Nephron progenitor cell (in vitro differentiated cells): ENCODE results near the gene EML1.
"Not testable (repeated sequence)": the region's sequence is repeated elsewhere in the genome, so short reads cannot be mapped to it uniquely, and the experiment has no call there.

ENCODE experiments used
- DNase-seq: peaks from one replicate; pipeline ENCODE4 v3.0.0; 2021
- H3K27ac Mint-ChIP-seq: 2 replicates; pipeline ENCODE4 v1.8.0; 2021; ENCODE audit warnings: mild to moderate bottlenecking, moderate library complexity, mixed read lengths
- H3K27me3 Mint-ChIP-seq: 2 replicates; pipeline ENCODE4 v1.8.0; 2021; ENCODE audit warnings: mild to moderate bottlenecking, low read depth, mixed read lengths; ENCODE audit not compliant: poor library complexity
- H3K36me3 Mint-ChIP-seq: 2 replicates; pipeline ENCODE4 v1.8.0; 2021; ENCODE audit warnings: low read depth, mixed read lengths
- H3K4me1 Mint-ChIP-seq: 2 replicates; pipeline ENCODE4 v1.8.0; 2021; ENCODE audit warnings: mixed read lengths
- H3K4me3 Mint-ChIP-seq: 2 replicates; pipeline ENCODE4 v1.8.0; 2021; ENCODE audit warnings: mild to moderate bottlenecking, moderate library complexity, mixed read lengths
- H3K9me3 Mint-ChIP-seq: 2 replicates; pipeline ENCODE4 v1.8.0; 2021; ENCODE audit warnings: mild to moderate bottlenecking, moderate library complexity, mixed read lengths
- TF ChIP-seq, protein P1 (sequence below): fragments of 200-600 bp; sonication (generic); IDR thresholded peaks from 2 replicates; pipeline ENCODE4 v1.5.0; 2021; ENCODE audit warnings: antibody characterized with exemption

The EML1 gene

DNA sequence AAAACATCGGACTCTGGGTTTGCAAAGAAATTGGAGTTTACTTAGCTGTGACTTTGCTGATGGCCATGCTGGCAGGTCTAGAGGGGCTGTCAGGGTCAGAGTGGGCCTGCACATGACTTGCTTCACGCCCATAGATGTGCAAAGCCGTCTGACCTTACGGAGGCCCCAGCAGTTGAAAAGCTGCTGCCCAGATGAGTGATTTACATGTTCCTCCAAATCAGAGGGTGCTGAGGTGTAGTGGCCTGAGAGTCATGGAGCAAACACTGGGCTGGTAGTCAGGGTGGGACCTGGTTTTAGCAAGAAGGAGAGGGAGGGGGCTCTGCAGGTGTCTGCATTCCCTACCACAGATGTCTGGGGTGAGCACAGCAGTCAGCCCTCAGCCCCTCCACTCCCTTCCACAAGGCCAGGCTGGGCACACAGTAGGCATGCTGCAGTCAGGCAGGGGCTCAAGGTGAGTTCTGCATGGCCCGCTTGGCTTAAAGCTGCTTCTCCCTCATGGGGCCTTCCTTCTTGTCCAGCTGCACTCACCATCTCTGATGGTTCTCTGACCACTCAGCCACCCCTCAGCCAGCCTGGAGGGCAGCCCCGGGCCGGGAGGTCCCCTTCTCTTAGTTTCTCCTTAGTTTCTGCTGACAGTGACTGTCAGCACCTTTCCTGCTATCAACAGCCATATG lies 34.2 kb upstream of the EML1 start:
- Mint-ChIP-seq H3K4me1 (peaks cover 37% of the 10 kb centered on the region), H3K9me3 (peaks cover 5% of the 10 kb centered on the region), H3K27ac (no peak overlapping the region), H3K36me3 (no peaks in the 10 kb centered on the region), H3K4me3 (no peak overlapping the region), H3K27me3 (peaks cover 5% of the 10 kb centered on the region)
- no peak for DNase-seq
- TF ChIP-seq, protein P1, sequence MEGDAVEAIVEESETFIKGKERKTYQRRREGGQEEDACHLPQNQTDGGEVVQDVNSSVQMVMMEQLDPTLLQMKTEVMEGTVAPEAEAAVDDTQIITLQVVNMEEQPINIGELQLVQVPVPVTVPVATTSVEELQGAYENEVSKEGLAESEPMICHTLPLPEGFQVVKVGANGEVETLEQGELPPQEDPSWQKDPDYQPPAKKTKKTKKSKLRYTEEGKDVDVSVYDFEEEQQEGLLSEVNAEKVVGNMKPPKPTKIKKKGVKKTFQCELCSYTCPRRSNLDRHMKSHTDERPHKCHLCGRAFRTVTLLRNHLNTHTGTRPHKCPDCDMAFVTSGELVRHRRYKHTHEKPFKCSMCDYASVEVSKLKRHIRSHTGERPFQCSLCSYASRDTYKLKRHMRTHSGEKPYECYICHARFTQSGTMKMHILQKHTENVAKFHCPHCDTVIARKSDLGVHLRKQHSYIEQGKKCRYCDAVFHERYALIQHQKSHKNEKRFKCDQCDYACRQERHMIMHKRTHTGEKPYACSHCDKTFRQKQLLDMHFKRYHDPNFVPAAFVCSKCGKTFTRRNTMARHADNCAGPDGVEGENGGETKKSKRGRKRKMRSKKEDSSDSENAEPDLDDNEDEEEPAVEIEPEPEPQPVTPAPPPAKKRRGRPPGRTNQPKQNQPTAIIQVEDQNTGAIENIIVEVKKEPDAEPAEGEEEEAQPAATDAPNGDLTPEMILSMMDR: no peak

DNA sequence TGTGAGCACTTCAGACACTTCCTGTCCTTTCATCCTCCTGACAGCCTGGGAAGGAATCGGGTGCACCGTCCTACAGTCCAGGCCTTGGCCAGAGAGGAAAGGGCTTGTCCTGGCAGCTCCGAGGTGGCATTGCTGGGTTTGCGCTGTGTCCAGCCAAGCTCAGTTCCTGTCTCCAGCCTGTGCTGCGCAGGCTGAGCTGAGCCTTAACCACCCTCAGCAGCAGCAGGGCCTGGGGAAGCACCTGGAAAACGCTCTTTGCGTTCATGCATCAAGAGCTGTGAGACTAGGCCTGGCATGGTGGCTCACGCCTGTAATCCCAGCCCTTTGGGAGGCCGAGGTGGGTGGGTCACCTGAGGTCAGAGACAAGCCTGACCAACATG lies 33.7 kb upstream of the EML1 start:
- peaks cover 5% of the 10 kb centered on the region for H3K9me3 Mint-ChIP-seq
- peaks cover 4% of the 10 kb centered on the region for H3K27me3 Mint-ChIP-seq
- H3K4me1 Mint-ChIP-seq: peaks cover 33% of the 10 kb centered on the region
- TF ChIP-seq, protein P1: no peak
- no peak for DNase-seq
- no peaks in the 10 kb centered on the region for H3K36me3 Mint-ChIP-seq
- H3K27ac Mint-ChIP-seq: no peak overlapping the region
- H3K4me3 Mint-ChIP-seq: no peak overlapping the region

DNA sequence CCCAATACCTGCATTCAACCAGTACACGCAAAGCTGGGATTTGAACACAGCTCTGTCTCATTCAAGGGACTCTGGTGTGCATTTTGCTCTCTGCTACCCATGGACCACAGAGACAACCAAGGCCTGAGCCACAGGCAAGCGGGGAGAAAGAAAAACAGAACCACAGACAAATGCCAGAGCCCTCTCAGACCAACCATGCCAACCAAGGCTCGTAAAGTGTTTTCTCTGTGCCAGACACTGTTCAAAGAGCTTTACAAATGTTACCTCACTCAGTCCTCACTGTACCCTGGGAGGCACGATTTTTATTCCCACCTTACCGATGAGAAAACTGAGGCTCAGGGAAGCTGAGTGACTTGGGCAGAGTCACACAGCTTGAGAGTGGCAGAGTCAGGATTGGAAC lies 32.4 kb upstream of the EML1 start:
- peaks cover 11% of the 10 kb centered on the region for H3K27me3 Mint-ChIP-seq
- H3K4me3 Mint-ChIP-seq: no peak overlapping the region
- peaks cover 5% of the 10 kb centered on the region for H3K9me3 Mint-ChIP-seq
- DNase-seq: no peak
- no peaks in the 10 kb centered on the region for H3K36me3 Mint-ChIP-seq
- H3K27ac Mint-ChIP-seq: no peak overlapping the region
- peaks cover 30% of the 10 kb centered on the region for H3K4me1 Mint-ChIP-seq
- TF ChIP-seq, protein P1: no peak

DNA sequence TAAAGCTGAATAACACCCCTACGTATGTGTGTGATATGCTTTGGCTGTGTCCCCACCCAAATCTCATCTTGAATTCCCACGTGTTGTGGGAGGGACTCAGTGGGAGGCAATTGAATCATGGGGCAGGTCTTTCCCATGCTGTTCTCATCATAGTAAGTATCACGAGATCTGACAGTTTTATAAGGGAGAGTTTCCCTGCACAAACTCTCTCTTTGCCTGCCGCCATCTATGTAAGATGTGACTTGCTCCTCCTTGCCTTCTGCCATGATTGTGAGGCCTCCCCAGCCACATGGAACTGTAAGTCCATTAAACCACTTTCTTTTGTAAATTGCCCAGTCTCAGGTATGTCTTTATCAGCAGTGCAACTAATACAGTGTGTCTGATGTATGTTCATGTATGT lies 30.3 kb upstream of the EML1 start:
- Mint-ChIP-seq H3K4me1 (peaks cover 39% of the 10 kb centered on the region), H3K27me3 (peaks cover 19% of the 10 kb centered on the region)
- not testable (repeated sequence) for DNase-seq, H3K9me3 Mint-ChIP-seq, H3K36me3 Mint-ChIP-seq, H3K4me3 Mint-ChIP-seq, H3K27ac Mint-ChIP-seq

DNA sequence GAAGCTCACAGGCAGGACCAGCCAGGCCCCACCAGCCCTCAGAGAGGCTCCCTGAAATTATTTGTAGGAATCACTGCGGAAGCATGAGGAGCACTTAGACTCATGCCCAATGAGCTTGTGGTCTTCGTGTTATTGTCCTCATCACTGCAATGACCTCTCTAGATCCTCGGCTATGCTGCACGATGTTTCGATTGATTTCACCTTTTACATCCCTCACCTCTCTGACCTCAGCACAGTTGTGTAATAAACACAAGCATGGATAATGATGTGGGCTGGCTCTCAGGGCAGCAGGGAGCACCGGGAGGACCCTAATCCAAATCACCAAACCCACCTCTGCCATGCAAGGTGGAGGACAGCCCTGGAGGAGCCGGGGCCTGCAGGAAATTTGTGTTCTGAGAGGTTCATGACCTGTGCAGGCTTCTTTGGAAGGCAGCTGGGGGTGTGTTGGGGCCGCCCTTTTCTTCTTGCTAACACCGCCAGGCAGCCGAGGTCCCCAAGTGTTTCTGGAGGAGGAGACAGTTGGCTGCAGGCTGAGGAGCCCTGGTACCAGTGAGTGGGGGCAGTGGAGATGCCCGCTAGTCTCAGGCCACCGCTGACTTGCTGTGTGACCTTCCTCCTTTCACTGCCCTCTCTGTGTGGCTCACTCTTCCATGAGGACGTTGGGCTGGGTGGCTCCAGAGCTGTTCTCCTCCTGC lies 29.5 kb upstream of the EML1 start:
- TF ChIP-seq, protein P1: no peak
- DNase-seq: no peak
- Mint-ChIP-seq H3K27ac (no peak overlapping the region), H3K27me3 (peaks cover 23% of the 10 kb centered on the region), H3K4me1 (peaks cover 37% of the 10 kb centered on the region), H3K9me3 (peaks cover 5% of the 10 kb centered on the region), H3K4me3 (no peak overlapping the region), H3K36me3 (no peaks in the 10 kb centered on the region)

DNA sequence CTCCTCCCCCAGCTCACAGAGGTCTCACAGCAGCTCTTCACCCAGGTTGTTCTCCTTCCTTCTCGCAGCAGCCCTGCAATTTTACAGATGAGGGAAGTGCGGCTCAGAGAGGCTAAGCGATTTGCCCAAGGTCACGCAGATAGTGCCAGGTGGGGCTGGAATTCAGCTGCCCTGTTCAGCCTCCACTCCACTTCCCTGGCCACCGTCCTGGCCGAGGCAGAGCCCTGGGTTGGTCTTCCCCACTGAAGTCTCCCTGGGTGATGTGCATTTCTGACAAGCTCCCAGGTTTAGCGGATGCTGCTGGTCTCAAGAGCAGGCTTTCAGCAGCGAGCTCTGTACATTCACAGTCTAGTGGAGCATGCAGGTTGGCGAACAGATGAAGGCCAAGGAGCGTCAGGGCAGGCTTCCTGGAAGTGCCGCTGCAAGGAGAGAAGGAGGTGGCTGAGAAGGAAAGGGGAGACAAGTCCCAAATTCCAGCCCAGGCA lies 28.9 kb upstream of the EML1 start:
- no peak for DNase-seq
- Mint-ChIP-seq H3K27ac (no peak overlapping the region), H3K4me1 (peaks cover 31% of the 10 kb centered on the region), H3K36me3 (no peaks in the 10 kb centered on the region), H3K27me3 (peaks cover 28% of the 10 kb centered on the region), H3K9me3 (peaks cover 5% of the 10 kb centered on the region), H3K4me3 (no peak overlapping the region)
- TF ChIP-seq, protein P1: no peak
